ENCODE data around the gene PI4KA.

PI4KA gene

DNA sequence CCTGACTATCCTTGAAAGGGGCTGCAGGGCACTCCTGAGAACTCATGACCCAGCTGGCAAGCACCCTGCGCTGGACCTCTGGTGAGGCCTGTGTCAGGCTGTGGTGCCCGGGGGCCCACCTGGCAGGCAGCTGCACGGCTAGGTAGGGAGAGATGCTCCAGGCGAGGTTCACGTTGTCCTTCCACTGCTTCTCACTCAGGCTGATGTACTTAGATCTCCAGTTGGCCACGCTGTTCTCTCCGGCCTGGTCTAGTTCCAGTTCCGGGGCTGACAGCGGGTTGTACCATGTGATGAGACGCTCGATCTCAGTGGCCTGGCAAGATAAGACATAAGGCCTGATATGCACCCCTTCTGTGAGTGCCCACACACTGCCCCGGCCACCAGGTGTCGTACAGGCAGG lies 129.4 kb downstream of the PI4KA start:
- no peak for DNase-seq (ENCODE audit: low read depth)
- TF ChIP-seq, protein P1, sequence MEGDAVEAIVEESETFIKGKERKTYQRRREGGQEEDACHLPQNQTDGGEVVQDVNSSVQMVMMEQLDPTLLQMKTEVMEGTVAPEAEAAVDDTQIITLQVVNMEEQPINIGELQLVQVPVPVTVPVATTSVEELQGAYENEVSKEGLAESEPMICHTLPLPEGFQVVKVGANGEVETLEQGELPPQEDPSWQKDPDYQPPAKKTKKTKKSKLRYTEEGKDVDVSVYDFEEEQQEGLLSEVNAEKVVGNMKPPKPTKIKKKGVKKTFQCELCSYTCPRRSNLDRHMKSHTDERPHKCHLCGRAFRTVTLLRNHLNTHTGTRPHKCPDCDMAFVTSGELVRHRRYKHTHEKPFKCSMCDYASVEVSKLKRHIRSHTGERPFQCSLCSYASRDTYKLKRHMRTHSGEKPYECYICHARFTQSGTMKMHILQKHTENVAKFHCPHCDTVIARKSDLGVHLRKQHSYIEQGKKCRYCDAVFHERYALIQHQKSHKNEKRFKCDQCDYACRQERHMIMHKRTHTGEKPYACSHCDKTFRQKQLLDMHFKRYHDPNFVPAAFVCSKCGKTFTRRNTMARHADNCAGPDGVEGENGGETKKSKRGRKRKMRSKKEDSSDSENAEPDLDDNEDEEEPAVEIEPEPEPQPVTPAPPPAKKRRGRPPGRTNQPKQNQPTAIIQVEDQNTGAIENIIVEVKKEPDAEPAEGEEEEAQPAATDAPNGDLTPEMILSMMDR (IDR thresholded peaks at IDR 0.05; ENCODE audit: low read depth, low read length, missing control alignments): no peak
- in situ Hi-C loops (cut with HindIII; ENCODE audit: low sequenced_read_pairs): no loop called here
- H3K4me3 ChIP-seq (ENCODE audit: low read depth, low read length): no peak overlapping the region

DNA sequence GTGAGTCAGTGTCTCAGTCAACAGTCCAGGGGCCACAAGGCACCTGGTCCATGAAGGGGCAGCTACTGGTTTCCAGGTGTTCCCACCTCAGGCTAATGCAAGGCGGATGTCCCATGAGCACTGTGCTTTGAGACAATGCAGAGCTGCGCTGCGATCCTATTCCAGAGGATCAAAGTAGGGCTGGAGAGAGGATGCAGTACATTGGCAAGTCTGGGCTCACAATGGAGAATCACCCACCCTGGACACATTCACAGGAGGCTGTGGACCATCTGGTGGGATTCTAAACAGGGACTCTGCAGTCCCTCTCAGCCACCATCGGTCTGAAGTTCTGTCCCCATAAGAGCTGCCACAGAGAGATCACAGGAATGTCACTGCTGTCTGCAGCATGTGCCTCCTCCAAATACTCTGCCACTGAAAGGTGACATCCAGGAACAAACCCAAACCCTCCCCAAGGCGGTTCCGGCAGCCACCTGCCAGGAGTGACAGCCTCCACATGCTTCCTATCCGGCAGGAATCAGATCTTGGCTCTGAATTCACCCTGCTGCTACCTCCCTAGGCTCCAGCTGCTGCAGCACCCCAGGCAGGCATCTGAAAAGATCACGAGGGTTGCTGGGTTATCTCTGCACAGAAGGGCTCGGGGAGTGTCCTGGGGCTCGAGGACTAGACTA lies 130.0 kb downstream of the PI4KA start:
- in situ Hi-C loops (cut with HindIII; ENCODE audit: low sequenced_read_pairs): no loop called here
- H3K4me3 ChIP-seq (ENCODE audit: low read depth, low read length): no peak overlapping the region
- no peak for DNase-seq (ENCODE audit: low read depth)
- TF ChIP-seq, protein P1 (IDR thresholded peaks at IDR 0.05; ENCODE audit: low read depth, low read length, missing control alignments): no peak

DNA sequence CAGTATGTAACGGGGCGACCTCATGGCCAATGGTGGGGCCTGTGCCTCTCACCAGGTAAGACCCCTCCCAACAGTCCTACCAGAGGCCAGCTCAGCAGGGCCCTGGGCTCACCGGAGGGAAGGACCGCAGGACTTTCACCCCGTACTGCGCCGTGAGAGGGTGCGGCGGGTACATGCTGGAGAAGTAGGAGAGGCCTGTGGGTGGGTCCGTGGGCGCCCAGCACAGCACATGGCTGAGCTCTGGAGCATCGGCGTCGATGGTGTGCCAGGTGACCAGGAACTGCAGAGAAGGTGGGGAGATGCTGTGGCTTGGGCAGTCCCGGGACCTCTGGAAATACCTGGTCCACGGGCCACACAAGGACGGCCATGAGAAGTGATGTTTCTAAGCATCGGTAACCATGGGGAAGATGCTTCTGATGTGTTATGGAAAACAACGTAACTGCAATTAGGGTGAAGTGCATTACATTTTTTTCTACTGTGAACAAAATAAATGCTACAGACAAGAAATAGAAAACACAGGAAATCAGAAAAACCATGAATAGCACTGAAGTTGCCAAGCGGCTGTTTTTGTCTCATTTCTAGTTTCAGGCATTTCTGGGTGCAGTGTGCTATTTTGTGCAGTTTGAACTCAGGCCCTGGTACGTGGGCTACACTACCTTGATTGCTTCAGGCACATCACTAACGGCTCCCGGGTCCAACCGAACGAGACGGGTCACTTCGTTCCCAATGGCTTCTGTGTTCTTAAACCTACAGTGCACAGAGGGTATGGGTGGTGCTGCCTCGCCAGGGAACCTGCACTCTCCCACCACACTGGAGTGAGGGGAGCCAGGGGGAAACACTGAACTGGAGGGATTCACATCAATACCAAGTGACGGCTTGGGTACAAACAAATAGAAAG lies 131.2 kb downstream of the PI4KA start:
- DNase-seq (ENCODE audit: low read depth): no peak
- in situ Hi-C loops (cut with HindIII; ENCODE audit: low sequenced_read_pairs): no loop called here
- TF ChIP-seq, protein P1 (IDR thresholded peaks at IDR 0.05; ENCODE audit: low read depth, low read length, missing control alignments): no peak
- no peak overlapping the region for H3K4me3 ChIP-seq (ENCODE audit: low read depth, low read length)

DNA sequence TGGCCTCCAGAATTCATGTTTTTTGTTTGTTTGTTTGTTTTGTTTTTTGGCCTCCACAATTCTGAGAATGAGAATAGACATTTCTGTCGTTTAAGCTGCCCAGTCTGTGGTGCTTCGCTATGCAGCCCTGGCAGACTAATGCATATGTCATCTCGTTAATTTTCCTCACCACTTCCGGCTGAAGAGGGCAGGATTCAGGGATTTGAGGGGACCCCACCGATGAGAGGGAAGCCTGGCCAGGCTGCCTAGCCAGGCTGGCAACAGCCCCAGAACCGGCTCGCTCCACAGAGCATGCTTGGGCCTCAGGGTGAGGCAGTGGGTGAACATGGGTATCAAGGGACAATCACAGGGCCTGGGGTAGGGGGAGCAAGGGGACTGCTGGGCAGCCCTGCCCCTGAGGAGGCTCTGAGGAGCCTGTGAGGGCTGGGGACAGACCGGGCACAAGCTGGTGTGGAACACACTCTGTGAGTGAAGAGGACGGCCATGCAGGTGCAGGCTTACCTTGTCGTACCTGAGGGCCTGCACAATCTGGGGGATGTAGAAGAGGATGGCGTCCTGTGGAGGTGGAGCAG lies 132.5 kb downstream of the PI4KA start:
- TF ChIP-seq, protein P1 (IDR thresholded peaks at IDR 0.05; ENCODE audit: low read depth, low read length, missing control alignments): no peak
- no peak overlapping the region for H3K4me3 ChIP-seq (ENCODE audit: low read depth, low read length)
- in situ Hi-C loops (cut with HindIII; ENCODE audit: low sequenced_read_pairs): no loop called here
- DNase-seq (ENCODE audit: low read depth): no peak

DNA sequence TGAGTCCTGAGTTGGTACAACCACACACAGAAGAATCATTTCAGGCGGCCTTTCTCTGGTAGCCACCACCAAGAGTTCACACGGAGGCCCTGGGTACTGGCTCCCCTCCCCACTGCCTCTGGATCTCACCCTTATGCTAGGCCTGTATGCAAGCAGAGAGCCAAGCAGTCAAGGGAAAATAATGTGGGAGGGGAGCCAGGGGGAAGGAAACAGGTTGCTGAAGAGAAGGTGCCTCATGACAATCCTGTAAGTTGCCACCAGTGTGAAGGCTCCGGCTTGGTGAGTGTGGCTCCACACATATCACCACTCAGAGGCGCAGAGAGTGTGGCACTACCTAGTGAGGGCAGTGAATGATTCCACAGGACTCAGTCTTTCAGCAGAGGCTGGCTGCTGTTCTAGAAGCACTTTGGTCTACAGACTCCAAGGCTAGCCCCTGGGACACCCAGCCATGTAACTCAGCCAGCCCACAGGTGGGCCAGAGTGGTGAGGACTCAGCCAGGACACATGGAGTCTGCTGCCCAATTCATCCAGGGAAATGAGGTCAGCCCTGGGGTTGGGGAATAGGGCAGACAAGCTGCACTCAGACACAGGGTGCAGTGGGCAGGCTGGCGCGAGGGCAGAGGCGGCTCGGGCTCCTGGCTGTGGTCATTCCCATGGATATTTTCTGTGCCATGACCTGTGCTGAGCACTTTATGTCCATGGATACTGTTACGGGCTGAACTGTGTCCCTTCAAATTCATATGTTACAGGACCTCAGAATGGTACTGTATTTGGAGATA lies 133.7 kb downstream of the PI4KA start:
- TF ChIP-seq, protein P1 (IDR thresholded peaks at IDR 0.05; ENCODE audit: low read depth, low read length, missing control alignments): no peak
- no peak for DNase-seq (ENCODE audit: low read depth)
- in situ Hi-C loops (cut with HindIII; ENCODE audit: low sequenced_read_pairs): no loop called here
- H3K4me3 ChIP-seq (ENCODE audit: low read depth, low read length): no peak overlapping the region
